WI38 (cell line): Measurements from ENCODE around the gene AP3M1.

Source experiments
- H3K4me3 ChIP-seq: 2 replicates; pipeline ENCODE4 v1.5.1; 2011; ENCODE audit warnings: low read depth, mild to moderate bottlenecking, control low read depth, low read length
- CTCF ChIP-seq: IDR thresholded peaks from 2 replicates; pipeline ENCODE4 v1.5.1; 2012; ENCODE audit warnings: low read depth, mild to moderate bottlenecking, control low read depth, low read length

Gene AP3M1

GRCh38 chr10:74099836-74100235 lies 50.8 kb downstream of the AP3M1 start:
- no peak overlapping the region for H3K4me3 ChIP-seq

GRCh38 chr10:74099420-74099819 lies 51.2 kb downstream of the AP3M1 start:
- no peak overlapping the region for H3K4me3 ChIP-seq
- TF ChIP-seq CTCF = no peak

More at GRCh38 chr10:74099836-74100235, 50.8 kb downstream of the AP3M1 start:
- TF ChIP-seq CTCF = no peak

- no peak for TF ChIP-seq CTCF
- H3K4me3 ChIP-seq = no peak overlapping the region
These were observed 52.9 kb downstream of the AP3M1 start for GRCh38 chr10:74097776-74098175.

- no peak overlapping the region for H3K4me3 ChIP-seq
- TF ChIP-seq CTCF = no peak
These were observed 53.9 kb downstream of the AP3M1 start for GRCh38 chr10:74096777-74097176.

- no peak for TF ChIP-seq CTCF
- H3K4me3 ChIP-seq = no peak overlapping the region
These were observed 56.4 kb downstream of the AP3M1 start for GRCh38 chr10:74094231-74094630.

GRCh38 chr10:74093530-74094164 lies 57.0 kb downstream of the AP3M1 start:
- no peak overlapping the region for H3K4me3 ChIP-seq
- TF ChIP-seq CTCF = no peak

- no peak for TF ChIP-seq CTCF
These were observed 58.3 kb downstream of the AP3M1 start for GRCh38 chr10:74092372-74092771.

More at GRCh38 chr10:74092372-74092771, 58.3 kb downstream of the AP3M1 start:
- no peak overlapping the region for H3K4me3 ChIP-seq
